Activated CD4-positive, alpha-beta T cell treated with anti-CD3 and anti-CD28 coated beads, Interleukin-2, amount 50 U/mL, for 16 hours (primary cell): ENCODE data around the gene DAZ3.
"Not testable (repeated sequence)": the region's sequence is repeated elsewhere in the genome, so short reads cannot be mapped to it uniquely, and the experiment has no call there.

Experiments used
- DNase-seq: peaks from one replicate; pipeline ENCODE4 v3.0.0-alpha.2; 2020

The DAZ3 gene

GRCh38 chrY:24813293-24813692 lies at the start of gene DAZ3:
TSS of gene DAZ3 (minus strand) at chrY:24813393. CDS start at chrY:24813185, 208 bp downstream.
- DNase-seq = not testable (repeated sequence)

GRCh38 chrY:24833619-24834018 lies 20.4 kb upstream of the DAZ3 start, which contains the start of gene DAZ4:
TSS of gene DAZ4 (plus strand) at chrY:24833919. CDS start at chrY:24834127, 208 bp downstream.
- not testable (repeated sequence) for DNase-seq

- not testable (repeated sequence) for DNase-seq
Observed at GRCh38 chrY:24825069-24825468, 11.9 kb upstream of the DAZ3 start.

GRCh38 chrY:24824184-24824879 lies 11.1 kb upstream of the DAZ3 start:
- not testable (repeated sequence) for DNase-seq

- not testable (repeated sequence) for DNase-seq
Observed at GRCh38 chrY:24821836-24822235, 8.6 kb upstream of the DAZ3 start.
